D341Med (cell line): ENCODE results near the gene GADD45GIP1.
A peak's percentile ranks its signal among the peaks of the same experiment; 100 is the strongest.
"Not testable (repeated sequence)": the region's sequence is repeated elsewhere in the genome, so short reads cannot be mapped to it uniquely, and the experiment has no call there.

Source experiments
- DNase-seq: peaks from one replicate; pipeline ENCODE4 v3.0.0; 2012; ENCODE audit warnings: low spot score

The GADD45GIP1 gene

GRCh38 chr19:12957389-12957952 lies 448 bp upstream of the GADD45GIP1 start:
- not testable (repeated sequence) for DNase-seq

- no peak for DNase-seq
These were observed 1.0 kb downstream of the GADD45GIP1 start for GRCh38 chr19:12955996-12956395.

- not testable (repeated sequence) for DNase-seq
These were observed 1.4 kb downstream of the GADD45GIP1 start for GRCh38 chr19:12955575-12955974.

GRCh38 chr19:12954612-12954962 lies 2.4 kb downstream of the GADD45GIP1 start:
- peak; percentile 10 for DNase-seq

- peak; percentile 46 for DNase-seq
These were observed 3.0 kb downstream of the GADD45GIP1 start for GRCh38 chr19:12953799-12954611.

- peak; percentile 85 for DNase-seq
These were observed 3.8 kb downstream of the GADD45GIP1 start for GRCh38 chr19:12953138-12953798.

- DNase-seq, result no peak
These were observed 4.4 kb downstream of the GADD45GIP1 start for GRCh38 chr19:12952488-12953137.

- not testable (repeated sequence) for DNase-seq
These were observed 5.0 kb downstream of the GADD45GIP1 start for GRCh38 chr19:12952050-12952449.

- DNase-seq, result no peak
These were observed 7.4 kb downstream of the GADD45GIP1 start for GRCh38 chr19:12949363-12950283.

GRCh38 chr19:12948612-12949362 lies 8.2 kb downstream of the GADD45GIP1 start:
- DNase-seq, result no peak

- DNase-seq, result peak; percentile 62
These were observed 9.1 kb downstream of the GADD45GIP1 start for GRCh38 chr19:12947702-12948611.

- no peak for DNase-seq
These were observed 10.1 kb downstream of the GADD45GIP1 start for GRCh38 chr19:12946731-12947496.

- DNase-seq, result peak; percentile 72
These were observed 10.8 kb downstream of the GADD45GIP1 start for GRCh38 chr19:12946092-12946721.

GRCh38 chr19:12945479-12946091 lies 11.4 kb downstream of the GADD45GIP1 start, which contains the start of gene RAD23A:
Gene RAD23A (plus strand): TSS chr19:12945862. CDS start chr19:12945949, 87 bp downstream.
- peak; percentile 95 for DNase-seq

GRCh38 chr19:12944104-12944674 lies 12.8 kb downstream of the GADD45GIP1 start:
- no peak for DNase-seq

- no peak for DNase-seq
These were observed 13.5 kb downstream of the GADD45GIP1 start for GRCh38 chr19:12943437-12944044.

- no peak for DNase-seq
These were observed 16.1 kb downstream of the GADD45GIP1 start for GRCh38 chr19:12940897-12941296.
